Measurements from ENCODE around the gene KRT83. TPM values are rescaled to one million over a fixed set of nuclear protein-coding genes. Genes with fewer than 3 reads are reported as not detected.

KRT83 gene
- total RNA-seq, 1 experiment from 2014 or later: not detected

DNA sequence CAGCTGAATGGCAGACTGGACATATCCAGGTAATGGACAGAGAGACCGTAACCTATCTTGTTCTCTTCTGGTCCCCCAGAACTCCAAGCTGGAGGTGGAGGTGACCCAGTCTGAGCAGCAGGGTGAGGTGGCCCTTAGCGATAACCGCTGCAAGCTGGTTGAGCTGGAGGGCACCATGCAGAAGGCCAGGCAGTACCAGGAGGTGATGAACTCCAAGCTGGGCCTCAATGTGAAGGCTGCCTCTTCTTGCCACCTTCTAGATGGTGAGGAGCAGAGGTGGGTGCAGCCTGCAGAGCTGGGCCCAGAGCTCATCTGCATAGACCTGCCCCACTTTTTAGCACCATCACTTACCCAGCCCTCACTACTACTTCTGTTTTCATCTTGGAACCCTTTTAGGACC is 53.9 kb downstream of the KRT83 start:
- Histone ChIP-seq H3K4me3 (no peak overlapping the region), H3K36me3 (peaks cover 52% of the 10 kb centered on the region), H3K9me3 (peaks cover 2% of the 10 kb centered on the region; the same call in 1 of the 2 replicates), H3K27me3 (no peaks in the 10 kb centered on the region)
- no peak for DNase-seq

DNA sequence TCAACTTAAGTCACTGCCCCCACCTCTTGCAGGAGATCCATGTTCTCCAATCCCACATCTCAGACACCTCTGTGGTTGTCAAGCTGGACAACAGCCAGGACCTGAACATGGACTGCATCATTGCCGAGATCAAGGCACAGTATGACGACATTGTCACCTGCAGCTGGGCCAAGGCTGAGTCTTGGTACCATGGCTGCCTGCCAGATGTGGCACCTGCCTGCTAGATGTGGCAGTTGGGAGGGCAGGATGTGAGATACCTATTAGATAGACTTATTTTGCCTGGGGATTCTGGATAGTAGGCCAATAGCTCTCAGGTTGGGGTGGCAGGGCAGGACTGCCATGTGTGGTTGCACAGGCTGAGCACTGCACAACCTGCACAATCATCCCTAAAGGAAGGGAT is 54.7 kb downstream of the KRT83 start:
- Histone ChIP-seq H3K9me3 (peaks cover 2% of the 10 kb centered on the region; the same call in 1 of the 2 replicates), H3K27me3 (no peaks in the 10 kb centered on the region), H3K36me3 (peaks cover 56% of the 10 kb centered on the region), H3K4me3 (no peak overlapping the region)
- no peak for DNase-seq

DNA sequence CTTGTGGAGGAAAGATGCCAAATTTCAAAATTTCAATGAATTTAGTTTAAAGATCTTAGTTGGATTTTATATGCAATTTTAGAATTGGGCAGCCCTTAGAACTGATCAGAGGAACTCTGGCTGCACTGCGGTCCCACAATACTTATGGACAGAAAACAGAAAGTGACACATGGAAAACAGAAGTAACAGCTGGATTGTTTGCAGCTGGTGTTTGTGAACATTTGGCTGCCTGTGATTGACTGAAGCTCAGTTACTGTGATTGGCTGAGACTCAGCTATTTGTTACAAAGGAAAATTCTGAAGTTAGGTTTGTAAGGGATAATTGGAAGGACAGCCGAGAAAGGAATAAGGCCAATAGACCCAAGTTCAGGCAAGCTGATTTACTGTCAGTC is 56.8 kb downstream of the KRT83 start:
- Histone ChIP-seq H3K9me3 (peaks cover 2% of the 10 kb centered on the region; the same call in 1 of the 2 replicates), H3K36me3 (peaks cover 45% of the 10 kb centered on the region), H3K4me3 (no peak overlapping the region), H3K27me3 (no peaks in the 10 kb centered on the region)
- no peak for DNase-seq

Other genes with a start within 250 kb of the KRT83 start
- gene SMIM41, start 241.7 kb downstream of the KRT83 start, total RNA-seq (2014; rRNA removed; shearing (Covaris generic); ENCODE audit: low replicate concordance): not detected in 2 replicates
- 12.0 and 18.2 TPM in 2 replicates for gene KRT80, start 129.4 kb downstream of the KRT83 start, total RNA-seq (2014; rRNA removed; shearing (Covaris generic); ENCODE audit: low replicate concordance)
- gene KRT7, start 88.2 kb downstream of the KRT83 start, total RNA-seq (2014; rRNA removed; shearing (Covaris generic); ENCODE audit: low replicate concordance): 163 and 302 TPM in 2 replicates
- gene KRT86, start 46.8 kb downstream of the KRT83 start, total RNA-seq (2014; rRNA removed; shearing (Covaris generic); ENCODE audit: low replicate concordance): 13.3 and 13.6 TPM in 2 replicates
- gene KRT81, start 29.9 kb downstream of the KRT83 start, total RNA-seq (2014; rRNA removed; shearing (Covaris generic); ENCODE audit: low replicate concordance): 2.2 and 3.8 TPM in 2 replicates
- gene KRT85, start 46.1 kb upstream of the KRT83 start, total RNA-seq (2014; rRNA removed; shearing (Covaris generic); ENCODE audit: low replicate concordance): not detected in 2 replicates
- not detected in 2 replicates for gene KRT84, start 64.3 kb upstream of the KRT83 start, total RNA-seq (2014; rRNA removed; shearing (Covaris generic); ENCODE audit: low replicate concordance)
- gene KRT82, start 84.9 kb upstream of the KRT83 start, total RNA-seq (2014; rRNA removed; shearing (Covaris generic); ENCODE audit: low replicate concordance): not detected in 2 replicates
- not detected in 2 replicates for gene KRT75, start 113.0 kb upstream of the KRT83 start, total RNA-seq (2014; rRNA removed; shearing (Covaris generic); ENCODE audit: low replicate concordance)
- not detected in 2 replicates for gene KRT6B, start 130.7 kb upstream of the KRT83 start, total RNA-seq (2014; rRNA removed; shearing (Covaris generic); ENCODE audit: low replicate concordance)
- not detected in 2 replicates for gene KRT6C, start 152.4 kb upstream of the KRT83 start, total RNA-seq (2014; rRNA removed; shearing (Covaris generic); ENCODE audit: low replicate concordance)
- not detected in 2 replicates for gene KRT6A, start 171.9 kb upstream of the KRT83 start, total RNA-seq (2014; rRNA removed; shearing (Covaris generic); ENCODE audit: low replicate concordance)
- gene KRT5, start 199.0 kb upstream of the KRT83 start, total RNA-seq (2014; rRNA removed; shearing (Covaris generic); ENCODE audit: low replicate concordance): 0.23 TPM in 1 of 2 replicates, not detected in the other
- not detected in 2 replicates for gene KRT71, start 231.7 kb upstream of the KRT83 start, total RNA-seq (2014; rRNA removed; shearing (Covaris generic); ENCODE audit: low replicate concordance)